Esophagus mucosa (tissue), 1 donor: ENCODE measurements around the gene SLC30A3. TPM values are rescaled to one million over a fixed set of nuclear protein-coding genes. Genes with fewer than 3 reads are reported as not detected.

ENCODE experiments used
- total RNA-seq: library from RNA; stranded (reverse); gene quantifications from one replicate; pipeline ENCODE4 v1.2.4, GENCODE V29; 2023
- donor health status: DM: yes; HTN: yes; CAD: no.

Gene SLC30A3
- total RNA-seq, 1 donor from 2014 or later: not detected

Other genes starting within 250 kb of the SLC30A3 start
- gene TMEM214, start 230.1 kb downstream of the SLC30A3 start, total RNA-seq: 29.7 TPM
- gene AGBL5, start 211.4 kb downstream of the SLC30A3 start, total RNA-seq: 14.1 TPM
- gene OST4, start 191.4 kb downstream of the SLC30A3 start, total RNA-seq: 258 TPM
- 3.0 TPM for gene EMILIN1, start 184.4 kb downstream of the SLC30A3 start, total RNA-seq
- 3.5 TPM for gene KHK, start 176.3 kb downstream of the SLC30A3 start, total RNA-seq
- gene CGREF1, start 143.9 kb downstream of the SLC30A3 start, total RNA-seq: 0.96 TPM
- not detected for gene ABHD1, start 139.2 kb downstream of the SLC30A3 start, total RNA-seq
- gene PREB, start 128.4 kb downstream of the SLC30A3 start, total RNA-seq: 26.5 TPM
- gene PRR30, start 123.6 kb downstream of the SLC30A3 start, total RNA-seq: not detected
- gene TCF23, start 114.0 kb downstream of the SLC30A3 start, total RNA-seq: not detected
- 75.0 TPM for gene ATRAID, start 51.0 kb downstream of the SLC30A3 start, total RNA-seq
- gene SLC5A6, start 50.8 kb downstream of the SLC30A3 start, total RNA-seq: 15.6 TPM
- gene CAD, start 45.7 kb downstream of the SLC30A3 start, total RNA-seq: 26.7 TPM
- not detected for gene DNAJC5G, start 12.4 kb upstream of the SLC30A3 start, total RNA-seq
- gene TRIM54, start 19.4 kb upstream of the SLC30A3 start, total RNA-seq: 0.16 TPM
- gene UCN, start 45.4 kb upstream of the SLC30A3 start, total RNA-seq: 0.56 TPM
- 42.7 TPM for gene MPV17, start 60.0 kb upstream of the SLC30A3 start, total RNA-seq
- 50.8 TPM for gene GTF3C2, start 93.7 kb upstream of the SLC30A3 start, total RNA-seq
- gene EIF2B4, start 107.3 kb upstream of the SLC30A3 start, total RNA-seq: 29.2 TPM
- 62.1 TPM for gene SNX17, start 107.6 kb upstream of the SLC30A3 start, total RNA-seq
- gene ZNF513, start 117.7 kb upstream of the SLC30A3 start, total RNA-seq: 11.4 TPM
- gene PPM1G, start 146.5 kb upstream of the SLC30A3 start, total RNA-seq: 57.3 TPM
- 86.6 TPM for gene NRBP1, start 165.6 kb upstream of the SLC30A3 start, total RNA-seq
- 26.0 TPM for gene KRTCAP3, start 179.3 kb upstream of the SLC30A3 start, total RNA-seq
- 10.3 TPM for gene IFT172, start 226.7 kb upstream of the SLC30A3 start, total RNA-seq
- gene FNDC4, start 232.2 kb upstream of the SLC30A3 start, total RNA-seq: 8.5 TPM
- gene GCKR, start 233.8 kb upstream of the SLC30A3 start, total RNA-seq: 0.84 TPM